HEK293 (cell line): ENCODE data around the gene TTLL4.

Experiments used
- CTCF ChIA-PET: fragments of 350-600 bp; formaldehyde crosslinking; extraction: SDS; loops from one replicate; lab custom pipeline; 2021; ENCODE audit warnings: antibody characterized with exemption; lab: Yijun Ruan, JAX
- POLR2A ChIA-PET: fragments of 300-600 bp; formaldehyde crosslinking; extraction: SDS; loops from one replicate; lab custom pipeline; 2020; ENCODE audit warnings: antibody characterized with exemption, inconsistent platforms; lab: Yijun Ruan, JAX
- H3K27ac ChIP-seq: fragments of 200-500 bp; sonication (Bioruptor generic); 2 replicates; pipeline ENCODE4 v1.5.1; 2014; ENCODE audit warnings: low read depth, low read length, control low read depth, inconsistent platforms; ENCODE audit errors: extremely low read depth
- H3K36me3 ChIP-seq, 2 experiments: fragments of 200-500 bp in 1 of 2; sonication (Bioruptor generic) in 1 of 2; 1 replicate in 1 of 2; 2 replicates in 1 of 2; pipeline ENCODE4 v1.5.1; 2014 to 2017; ENCODE audit warnings: inconsistent platforms in 2 of 2, low read length in 2 of 2; ENCODE audit not compliant: control insufficient read depth in 2 of 2, insufficient read depth in 1 of 2
- H3K4me1 ChIP-seq: fragments of 200-500 bp; sonication (Bioruptor generic); 2 replicates; pipeline ENCODE4 v1.5.1; 2014; ENCODE audit warnings: mild to moderate bottlenecking, low read length, inconsistent platforms; ENCODE audit not compliant: control insufficient read depth, insufficient read depth
- H3K4me3 ChIP-seq: 2 replicates; pipeline ENCODE4 v1.5.1; 2011; ENCODE audit warnings: low read depth, mild to moderate bottlenecking, control low read depth, low read length, moderate library complexity
- H3K9me3 ChIP-seq: fragments of 200-500 bp; sonication (Bioruptor generic); 2 replicates; pipeline ENCODE4 v1.5.1; 2014; ENCODE audit warnings: low read depth, low read length, inconsistent platforms; ENCODE audit not compliant: control insufficient read depth, insufficient read depth
- BCL11A ChIP-seq: fragments of 450-650 bp; formaldehyde crosslinking; IDR thresholded peaks from 2 replicates; pipeline ENCODE4 v1.5.1; 2016; ENCODE audit warnings: low read depth, missing biosample characterization, missing genetic modification characterization
- EGR2 ChIP-seq: fragments of 450-650 bp; formaldehyde crosslinking; IDR thresholded peaks from 2 replicates; pipeline ENCODE4 v1.5.1; 2016; ENCODE audit warnings: low read depth, missing biosample characterization, missing genetic modification characterization
- KLF10 ChIP-seq: fragments of 450-650 bp; IDR thresholded peaks from 2 replicates; pipeline ENCODE4 v1.5.1; 2018; ENCODE audit warnings: missing biosample characterization, mild to moderate bottlenecking, missing genetic modification characterization
- KLF16 ChIP-seq: fragments of 450-650 bp; formaldehyde crosslinking; IDR thresholded peaks from 2 replicates; pipeline ENCODE4 v1.5.1; 2017; ENCODE audit warnings: missing biosample characterization, missing genetic modification characterization
- KLF8 ChIP-seq: fragments of 450-650 bp; formaldehyde crosslinking; IDR thresholded peaks from 2 replicates; pipeline ENCODE4 v1.5.1; 2016; ENCODE audit warnings: missing biosample characterization, missing genetic modification characterization
- OVOL3 ChIP-seq: fragments of 450-650 bp; formaldehyde crosslinking; IDR thresholded peaks from 2 replicates; pipeline ENCODE4 v1.5.1; 2016; ENCODE audit warnings: missing biosample characterization, missing genetic modification characterization
- REPIN1 ChIP-seq: fragments of 450-650 bp; formaldehyde crosslinking; IDR thresholded peaks from 2 replicates; pipeline ENCODE4 v1.5.1; 2017; ENCODE audit warnings: missing biosample characterization, missing genetic modification characterization, low read depth
- TSHZ1 ChIP-seq: fragments of 450-650 bp; formaldehyde crosslinking; IDR thresholded peaks from 2 replicates; pipeline ENCODE4 v1.5.1; 2016; ENCODE audit warnings: missing biosample characterization, missing genetic modification characterization, borderline replicate concordance
- ZBTB21 ChIP-seq: fragments of 450-650 bp; formaldehyde crosslinking; IDR thresholded peaks from 2 replicates; pipeline ENCODE4 v1.5.1; 2017; ENCODE audit warnings: missing biosample characterization, missing genetic modification characterization
- ZBTB44 ChIP-seq: fragments of 450-650 bp; IDR thresholded peaks from 2 replicates; pipeline ENCODE4 v1.5.1; 2018; ENCODE audit warnings: missing biosample characterization, mild to moderate bottlenecking, missing genetic modification characterization
- ZFHX2 ChIP-seq: fragments of 450-650 bp; formaldehyde crosslinking; conservative IDR thresholded peaks from 2 replicates; pipeline ENCODE4 v1.5.1; 2016; ENCODE audit warnings: missing biosample characterization, missing genetic modification characterization
- ZFP37 ChIP-seq: fragments of 450-650 bp; formaldehyde crosslinking; IDR thresholded peaks from 2 replicates; pipeline ENCODE4 v1.5.1; 2016; ENCODE audit warnings: missing biosample characterization, missing genetic modification characterization
- ZNF10 ChIP-seq: fragments of 450-650 bp; formaldehyde crosslinking; IDR thresholded peaks from 2 replicates; pipeline ENCODE4 v1.5.1; 2017; ENCODE audit warnings: missing biosample characterization, missing genetic modification characterization
- ZNF112 ChIP-seq: fragments of 450-650 bp; formaldehyde crosslinking; IDR thresholded peaks from 2 replicates; pipeline ENCODE4 v1.5.0; 2017; ENCODE audit warnings: missing biosample characterization, missing genetic modification characterization
- ZNF133 ChIP-seq: fragments of 450-650 bp; formaldehyde crosslinking; IDR thresholded peaks from 2 replicates; pipeline ENCODE4 v1.5.1; 2016; ENCODE audit warnings: missing biosample characterization, missing genetic modification characterization
- ZNF146 ChIP-seq: fragments of 450-650 bp; formaldehyde crosslinking; IDR thresholded peaks from 2 replicates; pipeline ENCODE4 v1.5.1; 2016; ENCODE audit warnings: missing biosample characterization, missing genetic modification characterization
- ZNF248 ChIP-seq: fragments of 450-650 bp; formaldehyde crosslinking; IDR thresholded peaks from 2 replicates; pipeline ENCODE4 v1.5.1; 2017; ENCODE audit warnings: missing biosample characterization, missing genetic modification characterization
- ZNF366 ChIP-seq: fragments of 450-650 bp; formaldehyde crosslinking; conservative IDR thresholded peaks from 2 replicates; pipeline ENCODE4 v1.5.1; 2016; ENCODE audit warnings: missing biosample characterization, missing genetic modification characterization
- ZNF37A ChIP-seq: fragments of 450-650 bp; IDR thresholded peaks from 2 replicates; pipeline ENCODE4 v1.5.1; 2018; ENCODE audit warnings: missing biosample characterization, missing genetic modification characterization
- ZNF449 ChIP-seq: fragments of 450-650 bp; formaldehyde crosslinking; IDR thresholded peaks from 2 replicates; pipeline ENCODE4 v1.5.1; 2017; ENCODE audit warnings: missing biosample characterization, mild to moderate bottlenecking, missing genetic modification characterization, moderate library complexity
- ZNF48 ChIP-seq: fragments of 450-650 bp; formaldehyde crosslinking; IDR thresholded peaks from 2 replicates; pipeline ENCODE4 v1.5.1; 2016; ENCODE audit warnings: missing biosample characterization, missing genetic modification characterization
- ZNF501 ChIP-seq: fragments of 450-650 bp; formaldehyde crosslinking; IDR thresholded peaks from 2 replicates; pipeline ENCODE4 v1.5.1; 2016; ENCODE audit warnings: missing biosample characterization, missing genetic modification characterization
- ZNF521 ChIP-seq: fragments of 450-650 bp; formaldehyde crosslinking; IDR thresholded peaks from 2 replicates; pipeline ENCODE4 v1.5.1; 2017; ENCODE audit warnings: missing biosample characterization, mild to moderate bottlenecking, missing genetic modification characterization
- ZNF530 ChIP-seq: fragments of 450-650 bp; formaldehyde crosslinking; IDR thresholded peaks from 2 replicates; pipeline ENCODE4 v1.5.1; 2016; ENCODE audit warnings: low read depth, missing biosample characterization, missing genetic modification characterization
- ZNF571 ChIP-seq: fragments of 450-650 bp; formaldehyde crosslinking; IDR thresholded peaks from 2 replicates; pipeline ENCODE4 v1.5.0; 2017; ENCODE audit warnings: missing biosample characterization, missing genetic modification characterization
- ZNF596 ChIP-seq: fragments of 450-650 bp; IDR thresholded peaks from 2 replicates; pipeline ENCODE4 v1.5.0; 2018; ENCODE audit warnings: missing biosample characterization, mild to moderate bottlenecking, missing genetic modification characterization, moderate library complexity
- ZNF639 ChIP-seq: fragments of 450-650 bp; formaldehyde crosslinking; IDR thresholded peaks from 2 replicates; pipeline ENCODE4 v1.5.1; 2016; ENCODE audit warnings: missing biosample characterization, missing genetic modification characterization
- ZNF777 ChIP-seq: fragments of 450-650 bp; formaldehyde crosslinking; IDR thresholded peaks from 2 replicates; pipeline ENCODE4 v1.5.1; 2017; ENCODE audit warnings: missing biosample characterization, missing genetic modification characterization, borderline replicate concordance
- TF ChIP-seq, protein P1 (sequence below): fragments of 450-650 bp; formaldehyde crosslinking; IDR thresholded peaks from 2 replicates; pipeline ENCODE4 v1.5.1; 2016; ENCODE audit warnings: missing biosample characterization, missing genetic modification characterization

Gene TTLL4

GRCh38 chr2:218782528-218782844, 71.9 kb downstream of the TTLL4 start (continued):
- TF ChIP-seq, protein P1, sequence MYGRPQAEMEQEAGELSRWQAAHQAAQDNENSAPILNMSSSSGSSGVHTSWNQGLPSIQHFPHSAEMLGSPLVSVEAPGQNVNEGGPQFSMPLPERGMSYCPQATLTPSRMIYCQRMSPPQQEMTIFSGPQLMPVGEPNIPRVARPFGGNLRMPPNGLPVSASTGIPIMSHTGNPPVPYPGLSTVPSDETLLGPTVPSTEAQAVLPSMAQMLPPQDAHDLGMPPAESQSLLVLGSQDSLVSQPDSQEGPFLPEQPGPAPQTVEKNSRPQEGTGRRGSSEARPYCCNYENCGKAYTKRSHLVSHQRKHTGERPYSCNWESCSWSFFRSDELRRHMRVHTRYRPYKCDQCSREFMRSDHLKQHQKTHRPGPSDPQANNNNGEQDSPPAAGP (tag by site-specific recombination): no peak
- TF ChIP-seq KLF10 (tag by site-specific recombination) (no peak), ZBTB21 (tag by site-specific recombination) (no peak), ZNF146 (tag by site-specific recombination) (no peak), ZNF596 (no peak), ZNF501 (tag by site-specific recombination) (no peak), REPIN1 (tag by site-specific recombination) (no peak), ZNF133 (tag by site-specific recombination) (no peak)

GRCh38 chr2:218783688-218784087, 73.1 kb downstream of the TTLL4 start:
- H3K27ac ChIP-seq: no peak overlapping the region
- H3K4me3 ChIP-seq: no peak overlapping the region
- ChIA-PET POLR2A (no interaction called here), CTCF (interaction anchor here (0.8 kb wide), 1 partner anchor 73 kb away, joined by 3 read pairs; the partner anchor contains the start of gene TTLL4)
- H3K4me1 ChIP-seq: no peaks in the 10 kb centered on the region
- H3K36me3 ChIP-seq: no peaks in the 10 kb centered on the region
- H3K9me3 ChIP-seq: no peaks in the 10 kb centered on the region
- TF ChIP-seq KLF16 (tag by site-specific recombination): no peak
- TF ChIP-seq ZNF248 (tag by site-specific recombination): no peak
- no peak for TF ChIP-seq BCL11A (tag by site-specific recombination)
- no peak for TF ChIP-seq ZNF366 (tag by site-specific recombination)
- TF ChIP-seq EGR2 (tag by site-specific recombination): no peak
- TF ChIP-seq ZNF37A: no peak
- no peak for TF ChIP-seq ZFHX2 (tag by site-specific recombination)
- TF ChIP-seq ZNF521 (tag by site-specific recombination): no peak
- TF ChIP-seq ZBTB44: no peak
- no peak for TF ChIP-seq ZNF10 (tag by site-specific recombination)
- TF ChIP-seq ZNF639 (tag by site-specific recombination): no peak
- no peak for TF ChIP-seq ZFP37 (tag by site-specific recombination)
- no peak for TF ChIP-seq ZNF449 (tag by site-specific recombination)
- no peak for TF ChIP-seq KLF10 (tag by site-specific recombination)

GRCh38 chr2:218785103-218785502, 74.5 kb downstream of the TTLL4 start:
- Histone ChIP-seq H3K9me3 (no peaks in the 10 kb centered on the region), H3K36me3 (no peaks in the 10 kb centered on the region), H3K4me1 (no peaks in the 10 kb centered on the region), H3K4me3 (no peak overlapping the region), H3K27ac (no peak overlapping the region)
- POLR2A ChIA-PET: no interaction called here
- CTCF ChIA-PET: no interaction called here
- TF ChIP-seq ZNF530 (tag by site-specific recombination) (no peak), ZNF48 (tag by site-specific recombination) (no peak), ZNF777 (tag by site-specific recombination) (no peak), KLF8 (no peak), TSHZ1 (tag by site-specific recombination) (no peak), ZNF571 (tag by site-specific recombination) (no peak), ZNF112 (tag by site-specific recombination) (no peak), OVOL3 (no peak)
